GM23248 (cell line): ENCODE data around the gene RNPEP.

Experiments
- EZH2 ChIP-seq: fragments of 200-600 bp; sonication (generic); IDR thresholded peaks from 2 replicates; pipeline ENCODE4 v1.6.1; 2018; ENCODE audit warnings: antibody characterized with exemption, mild to moderate bottlenecking; ENCODE audit not compliant: insufficient read depth, poor library complexity, severe bottlenecking
- EZH2phosphoT487 ChIP-seq: fragments of 200-600 bp; sonication (generic); IDR thresholded peaks from 2 replicates; pipeline ENCODE4 v1.6.1; 2018; ENCODE audit warnings: antibody characterized with exemption, moderate library complexity, mild to moderate bottlenecking, low read depth; ENCODE audit not compliant: insufficient read depth

- TF ChIP-seq EZH2phosphoT487 (no peak), EZH2 (no peak)
Measured at GRCh38 chr1:201954263-201955008, 28.0 kb upstream of the RNPEP start.
